Right ventricle myocardium inferior (tissue), 1 donor: ENCODE data around the gene HSD17B1. TPM values are rescaled to one million over a fixed set of nuclear protein-coding genes. Genes with fewer than 3 reads are reported as not detected.
"Not testable (repeated sequence)": the region's sequence is repeated elsewhere in the genome, so short reads cannot be mapped to it uniquely, and the experiment has no call there.

Source experiments
- ATAC-seq: fragments of 200-7000 bp; cut with Tn5 transposase; one replicate; pipeline ENCODE4 v1.9.1; 2020; ENCODE audit warnings: mild to moderate bottlenecking, moderate library complexity
- DNase-seq: peaks from one replicate; pipeline ENCODE4 v3.0.0; 2021; ENCODE audit errors: missing footprints
- intact Hi-C: fragments of 100-400 bp; cut with DNase I; formaldehyde crosslinking; loops from one replicate; pipeline ENCODE4 v1.11.0; 2022
- long read RNA-seq: library from polyadenylated mRNA; unstranded; transcript quantifications from one replicate; pipeline ENCODE4 v2.0.0, GENCODE V29; 2021
- total RNA-seq: library from RNA; stranded (reverse); fragmentation: NEBNext Ultra II Directional; extraction: Animal tissue kit (Norgen Biotek cat#: 25700); gene quantifications from one replicate; pipeline ENCODE4 v1.2.1, GENCODE V29; 2021
- donor health status: DM: no; HTN: yes; CAD: no; lungs with severe emphysema.

The HSD17B1 gene, protein sequence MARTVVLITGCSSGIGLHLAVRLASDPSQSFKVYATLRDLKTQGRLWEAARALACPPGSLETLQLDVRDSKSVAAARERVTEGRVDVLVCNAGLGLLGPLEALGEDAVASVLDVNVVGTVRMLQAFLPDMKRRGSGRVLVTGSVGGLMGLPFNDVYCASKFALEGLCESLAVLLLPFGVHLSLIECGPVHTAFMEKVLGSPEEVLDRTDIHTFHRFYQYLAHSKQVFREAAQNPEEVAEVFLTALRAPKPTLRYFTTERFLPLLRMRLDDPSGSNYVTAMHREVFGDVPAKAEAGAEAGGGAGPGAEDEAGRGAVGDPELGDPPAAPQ
- 1.4 TPM for total RNA-seq
- long read RNA-seq, partial matches to known transcripts = 0 of 2 reads
- long read RNA-seq, other reads (novel, unspliced or antisense) = 2 of 2 reads

DNA sequence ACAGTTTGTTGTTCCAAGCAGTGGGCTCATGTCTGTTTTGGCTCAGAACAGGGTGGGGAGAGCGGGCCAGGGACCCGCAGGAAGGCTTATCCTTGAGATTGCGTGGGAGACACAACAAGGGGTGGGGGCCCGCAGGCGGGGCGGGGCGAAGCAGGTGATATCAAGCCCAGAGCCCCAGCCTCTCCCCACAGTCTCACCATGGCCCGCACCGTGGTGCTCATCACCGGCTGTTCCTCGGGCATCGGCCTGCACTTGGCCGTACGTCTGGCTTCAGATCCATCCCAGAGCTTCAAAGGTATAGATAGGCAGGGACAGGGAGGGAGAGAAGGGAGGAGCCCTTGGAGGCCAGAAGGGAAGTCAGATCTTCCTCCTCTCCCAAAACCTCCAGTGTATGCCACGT, at the start of gene HSD17B1:
Gene HSD17B1 (plus strand): TSS at position 188 of the 400 bp plus-strand sequence. CDS start 11 bp downstream, at position 199.
- DNase-seq, ATAC-seq, intact Hi-C loops: not testable (repeated sequence)

DNA sequence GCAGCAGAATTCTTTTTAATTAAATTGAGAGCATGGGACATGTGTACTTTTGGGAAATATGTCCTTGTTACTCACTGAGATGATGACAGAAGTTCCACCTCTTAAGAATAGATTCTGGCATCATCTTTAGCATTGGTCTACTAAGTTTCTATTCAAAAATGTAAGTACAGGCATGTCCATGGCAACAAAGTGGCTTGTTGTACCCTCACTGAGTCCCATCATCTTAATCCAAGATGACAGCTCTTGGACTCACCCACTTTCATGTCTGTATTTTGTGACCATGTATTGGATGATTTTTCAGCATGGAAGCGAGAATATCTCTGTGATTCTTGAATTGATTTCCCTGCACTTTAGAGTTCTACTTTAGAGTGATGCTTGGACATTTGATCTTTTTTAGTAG, 49.8 kb upstream of the HSD17B1 start:
- ATAC-seq (no peak), DNase-seq (no peak)
- intact Hi-C loops = no loop called here

DNA sequence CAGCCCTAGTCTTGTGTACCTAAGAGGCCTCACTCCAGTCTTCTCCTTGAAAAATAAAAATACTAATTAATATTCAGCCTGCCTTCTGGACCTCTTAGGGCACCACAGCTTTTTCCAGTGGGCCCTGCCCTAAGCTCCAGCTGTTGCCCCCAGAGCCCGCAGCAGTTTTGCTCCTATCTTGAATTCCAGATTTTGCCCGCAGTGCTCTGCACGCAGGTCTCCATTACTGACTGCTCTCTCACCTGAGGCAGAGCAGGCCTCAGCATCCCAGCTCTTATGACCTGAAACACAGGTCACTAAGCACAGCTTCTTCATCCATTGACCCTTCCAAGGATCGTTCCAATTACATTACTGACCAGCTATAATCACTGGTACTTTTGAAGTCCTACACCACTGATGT, 45.1 kb upstream of the HSD17B1 start:
- DNase-seq (no peak), ATAC-seq (no peak)
- intact Hi-C loops = no loop called here

DNA sequence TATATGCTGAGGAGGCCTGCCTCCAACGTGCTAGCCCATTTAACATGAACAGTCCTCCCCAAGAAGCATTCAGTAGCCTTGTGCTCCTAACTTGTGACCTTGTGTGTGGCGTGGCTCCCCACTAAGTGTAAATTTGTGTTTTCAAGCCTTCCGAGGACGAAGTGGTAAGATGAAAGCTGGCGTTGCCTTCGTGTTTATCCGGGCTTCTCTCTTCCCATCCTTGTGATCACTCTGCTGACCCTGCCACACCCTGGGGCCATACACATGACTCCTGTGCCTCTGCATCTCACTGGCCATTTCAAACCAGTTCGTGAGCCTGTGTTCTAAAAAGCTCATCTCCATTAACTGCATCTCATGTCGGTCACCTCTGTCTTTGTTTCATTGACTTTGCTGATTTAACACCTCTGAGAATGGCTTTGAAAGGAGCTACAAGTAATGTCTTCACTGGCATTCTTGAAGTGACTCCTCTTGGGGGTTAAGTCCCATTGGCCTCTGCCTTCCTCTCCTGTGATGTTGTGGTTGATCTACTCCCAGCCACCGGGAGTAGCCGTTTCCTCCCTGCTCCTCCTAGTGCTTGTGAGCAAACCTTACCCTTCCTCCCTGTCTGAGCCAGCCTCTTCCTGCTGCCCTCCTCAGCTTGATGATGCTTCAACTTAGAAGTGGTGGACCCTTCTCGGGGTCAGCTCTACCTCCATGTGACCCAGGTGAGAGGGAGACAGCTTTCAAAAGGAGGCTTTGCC, 44.1 kb upstream of the HSD17B1 start:
- no peak for ATAC-seq
- no peak for DNase-seq
- intact Hi-C loops = no loop called here

DNA sequence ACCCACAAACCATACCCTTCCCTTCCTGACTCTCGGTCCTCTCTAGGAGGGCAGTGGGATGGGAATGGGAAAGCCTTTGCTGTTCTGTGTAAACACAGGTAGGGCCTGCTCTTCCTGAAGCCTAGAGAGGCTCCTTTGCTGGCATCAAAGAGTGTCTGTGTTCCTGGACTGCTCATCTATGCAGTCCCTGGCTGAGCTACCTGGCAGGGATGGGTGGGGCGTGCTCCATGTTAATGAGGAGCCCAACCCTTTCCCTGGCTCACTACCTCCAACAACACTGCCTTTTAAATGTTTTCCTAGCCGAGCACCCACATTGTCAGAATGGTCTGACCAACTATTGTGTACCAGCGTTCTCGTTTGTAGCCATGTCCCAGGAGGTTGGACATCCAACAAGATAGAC, 43.3 kb upstream of the HSD17B1 start:
- DNase-seq (no peak), ATAC-seq (no peak)
- intact Hi-C loops = no loop called here

DNA sequence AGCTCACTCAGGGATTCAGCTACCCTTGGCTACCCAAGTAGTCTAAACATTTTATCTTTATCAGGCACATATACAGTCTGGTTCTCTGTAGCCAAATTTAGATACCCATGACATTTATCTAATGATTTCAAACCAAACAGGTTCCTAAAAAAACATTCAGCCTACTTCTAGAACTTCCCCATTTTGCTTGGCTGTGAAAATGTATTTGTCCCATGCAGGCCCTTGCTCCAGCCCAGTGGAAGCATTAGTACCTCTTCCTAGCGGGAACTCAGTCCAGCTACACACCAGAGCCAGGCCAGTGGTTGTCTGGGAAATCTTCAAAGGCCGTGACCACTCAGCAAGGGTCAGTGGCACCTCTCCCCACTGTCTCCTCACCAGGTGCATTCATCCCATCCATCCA, 42.9 kb upstream of the HSD17B1 start:
- no peak for ATAC-seq
- DNase-seq = no peak
- intact Hi-C loops = no loop called here

DNA sequence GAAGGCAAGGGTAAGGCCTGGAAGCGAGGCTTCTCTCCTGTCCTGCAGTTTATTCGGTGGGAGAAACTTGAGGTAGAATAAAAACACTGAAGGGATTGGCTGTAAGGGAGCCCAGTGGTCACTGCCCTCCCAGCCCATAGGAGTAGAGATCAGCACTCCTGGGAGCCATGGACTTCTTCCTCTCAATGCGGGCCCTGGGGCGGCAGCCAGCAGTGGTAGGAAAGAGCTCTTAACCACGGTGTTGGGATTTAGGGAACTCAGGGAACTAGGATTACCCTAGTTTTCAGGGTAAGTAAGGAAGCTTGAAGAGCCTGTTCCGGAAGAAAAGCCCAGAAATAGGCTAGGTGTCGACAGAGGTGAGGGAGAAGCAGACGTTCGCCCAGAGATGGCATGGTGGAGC, 40.5 kb upstream of the HSD17B1 start:
- intact Hi-C loops = no loop called here
- ATAC-seq (no peak), DNase-seq (no peak)

DNA sequence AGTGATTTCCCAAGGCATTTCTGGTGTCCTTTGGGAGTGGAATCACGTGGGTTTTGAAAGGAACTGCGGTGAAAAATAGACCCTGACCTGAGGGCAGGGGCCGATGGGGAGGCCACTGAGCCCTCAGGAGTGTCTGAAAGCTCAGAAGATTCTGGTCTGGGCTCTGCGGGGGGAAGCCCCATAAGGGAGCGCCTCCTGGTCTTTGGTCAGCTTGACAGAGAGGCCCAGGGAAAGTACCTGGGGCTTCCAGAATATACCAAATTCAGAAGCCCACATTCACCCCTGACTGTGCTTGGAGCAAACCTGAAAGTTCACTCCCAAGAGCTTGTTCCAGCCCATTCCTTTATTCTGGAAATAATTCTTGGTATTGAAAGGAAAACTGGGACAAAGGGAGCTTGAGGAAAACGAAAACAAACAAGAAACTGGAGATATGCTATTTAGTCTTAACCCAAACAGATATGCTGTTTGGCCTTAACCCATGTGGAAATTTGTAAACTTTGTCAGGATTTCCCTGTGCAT, 39.9 kb upstream of the HSD17B1 start:
- intact Hi-C loops = no loop called here
- no peak for DNase-seq
- ATAC-seq = no peak

DNA sequence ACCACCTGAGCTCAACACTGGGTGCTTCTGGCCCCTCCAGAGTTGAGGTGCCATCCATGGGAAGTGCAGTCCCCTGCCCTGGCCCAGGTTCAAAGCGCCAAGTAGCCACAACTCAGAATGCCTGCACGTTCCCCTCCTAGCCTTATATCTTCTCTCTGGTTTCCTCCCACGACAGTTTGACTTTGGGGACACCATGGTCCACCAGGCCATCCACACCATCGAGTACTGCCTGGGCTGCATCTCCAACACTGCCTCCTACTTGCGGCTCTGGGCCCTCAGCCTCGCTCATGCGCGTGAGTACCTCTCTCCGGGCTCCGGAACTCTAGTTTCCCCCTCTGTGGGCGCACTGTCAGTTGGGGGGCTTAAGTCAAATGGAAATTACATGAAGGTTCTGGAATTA, 39.0 kb upstream of the HSD17B1 start:
- DNase-seq (no peak), ATAC-seq (no peak)
- intact Hi-C loops = no loop called here

DNA sequence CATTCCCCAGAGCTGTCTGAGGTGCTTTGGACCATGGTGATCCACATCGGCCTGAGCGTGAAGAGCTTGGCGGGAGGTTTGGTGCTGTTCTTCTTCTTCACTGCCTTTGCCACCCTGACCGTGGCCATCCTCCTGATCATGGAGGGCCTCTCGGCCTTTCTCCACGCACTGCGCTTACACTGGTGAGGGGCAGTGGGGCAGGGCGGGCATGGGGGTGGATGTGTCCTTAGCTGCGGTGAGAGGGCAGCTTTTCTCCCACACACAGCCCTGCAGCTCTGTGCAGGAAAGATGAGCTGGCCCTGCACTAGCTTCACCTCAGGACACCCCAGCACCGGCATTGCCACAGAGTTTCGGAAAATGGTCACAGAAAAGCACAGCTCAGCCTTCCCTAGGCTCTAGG, 38.4 kb upstream of the HSD17B1 start:
- intact Hi-C loops = no loop called here
- ATAC-seq = no peak
- DNase-seq = no peak

DNA sequence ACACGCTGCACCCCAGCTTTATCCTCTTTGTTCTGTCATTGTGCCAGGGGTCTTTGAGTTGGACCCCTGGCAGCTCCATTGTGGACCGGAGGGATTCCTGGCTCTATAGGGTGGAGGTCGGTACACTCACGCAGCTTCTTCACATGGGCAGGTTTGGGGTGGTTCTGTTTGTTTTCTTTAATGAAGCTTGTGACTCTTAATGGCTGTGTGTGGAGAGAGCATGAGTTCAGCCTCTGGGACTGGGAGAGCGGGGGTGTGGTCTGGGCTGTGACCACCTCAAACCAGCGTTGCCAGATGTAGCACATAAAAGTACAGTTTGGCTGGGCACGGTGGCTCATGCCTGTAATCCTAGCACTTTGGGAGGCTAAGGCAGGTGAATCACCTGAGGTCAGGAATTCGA, 37.9 kb upstream of the HSD17B1 start:
- intact Hi-C loops = loop anchor here (5.0 kb wide), 4 partner anchors 58 to 193 kb away; partner anchors contain the start of genes ATP6V0A1 and CAVIN1
- no peak for DNase-seq
- ATAC-seq = no peak

DNA sequence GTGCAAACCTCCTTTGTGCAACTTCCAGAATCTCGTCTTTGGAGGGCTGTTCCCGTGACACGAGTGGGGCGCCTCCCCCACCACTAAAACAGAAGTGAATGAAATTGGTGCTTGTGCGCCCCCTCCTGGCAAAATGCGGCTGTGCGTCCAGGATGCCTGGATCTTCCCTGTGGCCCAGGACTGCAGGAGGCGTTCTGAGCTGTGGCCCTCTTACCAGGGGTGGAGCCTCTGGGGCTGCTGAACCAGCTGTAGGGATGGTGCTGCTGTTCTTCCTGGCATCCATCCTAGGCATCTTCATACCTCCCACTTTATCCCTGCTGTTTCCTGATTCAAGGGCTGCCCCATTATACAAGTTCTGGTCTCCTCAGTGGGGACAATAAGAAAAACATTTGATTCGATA, 35.2 kb upstream of the HSD17B1 start:
- intact Hi-C loops = loop anchor here (5.0 kb wide), 4 partner anchors 60 to 195 kb away; partner anchors contain the start of genes ATP6V0A1 and CAVIN1
- DNase-seq = peak; percentile 92
- ATAC-seq = peak; percentile 64

DNA sequence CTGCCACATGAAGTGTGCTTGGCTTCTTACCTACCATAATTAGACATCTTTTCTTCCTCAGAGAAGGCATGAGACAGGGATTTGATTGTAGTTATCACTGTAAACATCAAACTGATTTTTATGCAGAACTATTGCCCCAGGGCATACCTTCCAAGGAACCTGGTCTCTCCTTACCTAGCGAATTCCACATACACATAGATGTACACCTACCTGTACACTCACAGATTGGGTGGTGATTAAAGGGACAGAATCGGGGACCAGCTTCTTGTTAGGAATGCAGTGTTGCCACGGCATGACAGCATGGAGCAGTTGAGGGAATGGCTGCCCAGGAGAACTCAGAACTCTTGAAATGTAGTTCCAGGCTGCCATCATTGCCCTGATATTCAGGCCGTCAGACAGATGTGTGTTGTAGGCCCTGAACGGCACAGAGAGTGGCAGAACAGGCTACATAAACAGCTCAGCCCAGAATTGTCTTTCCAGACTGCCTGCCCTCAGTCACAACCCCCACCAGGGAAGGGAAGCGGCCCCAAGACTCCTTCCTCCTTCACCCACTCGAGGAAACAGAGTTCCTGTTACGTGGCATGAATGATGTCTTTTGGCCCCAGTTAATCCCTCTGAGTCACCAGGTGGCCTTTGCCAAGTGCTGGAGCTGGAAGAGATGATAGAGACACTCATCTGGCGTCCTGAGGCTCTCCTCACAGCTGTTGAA, 34.5 kb upstream of the HSD17B1 start:
- ATAC-seq (peak; percentile 47), DNase-seq (no peak)
- intact Hi-C loops = loop anchor here (5.0 kb wide), 4 partner anchors 61 to 196 kb away; partner anchors contain the start of genes ATP6V0A1 and CAVIN1

DNA sequence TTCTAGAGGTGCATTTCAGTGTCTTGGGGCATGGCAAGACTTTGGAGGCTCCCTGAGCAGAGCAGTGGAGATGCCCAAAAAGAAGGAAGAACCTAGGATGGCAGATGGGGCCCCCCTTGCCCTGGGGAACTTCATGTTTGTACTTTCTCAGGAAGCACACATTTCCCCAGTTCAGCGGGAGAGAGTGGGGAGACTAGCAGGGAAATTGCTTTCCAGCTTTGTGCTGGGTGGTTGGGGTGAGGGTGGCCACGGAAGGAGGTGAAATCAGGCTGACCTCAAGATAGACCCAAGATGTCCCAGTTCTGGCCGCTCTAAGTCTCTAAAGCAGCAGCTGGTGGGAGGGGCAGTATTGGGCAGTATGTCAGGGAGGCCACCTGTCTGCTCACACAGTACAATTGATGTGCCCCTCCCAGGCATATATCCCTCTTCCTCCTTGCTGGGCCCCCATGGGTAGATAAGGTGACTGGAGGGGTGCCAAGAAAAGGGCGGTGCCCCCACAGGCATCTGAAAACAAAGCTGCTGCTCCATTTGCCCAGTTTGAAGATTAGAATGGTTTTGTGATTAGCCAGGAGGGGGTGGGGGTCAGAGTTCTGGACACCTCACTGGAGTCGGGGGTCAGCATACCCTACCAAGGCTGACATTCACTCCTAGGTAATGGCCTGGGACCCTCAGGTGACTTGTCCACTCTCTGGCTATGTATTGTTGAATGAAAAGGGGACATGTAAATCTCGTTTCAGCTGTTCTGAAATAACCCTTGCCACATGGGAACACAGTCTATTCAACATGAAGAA, 33.8 kb upstream of the HSD17B1 start:
- intact Hi-C loops = loop anchor here (5.0 kb wide), 4 partner anchors 62 to 197 kb away; partner anchors contain the start of genes ATP6V0A1 and CAVIN1
- ATAC-seq = peak; percentile 12

DNA sequence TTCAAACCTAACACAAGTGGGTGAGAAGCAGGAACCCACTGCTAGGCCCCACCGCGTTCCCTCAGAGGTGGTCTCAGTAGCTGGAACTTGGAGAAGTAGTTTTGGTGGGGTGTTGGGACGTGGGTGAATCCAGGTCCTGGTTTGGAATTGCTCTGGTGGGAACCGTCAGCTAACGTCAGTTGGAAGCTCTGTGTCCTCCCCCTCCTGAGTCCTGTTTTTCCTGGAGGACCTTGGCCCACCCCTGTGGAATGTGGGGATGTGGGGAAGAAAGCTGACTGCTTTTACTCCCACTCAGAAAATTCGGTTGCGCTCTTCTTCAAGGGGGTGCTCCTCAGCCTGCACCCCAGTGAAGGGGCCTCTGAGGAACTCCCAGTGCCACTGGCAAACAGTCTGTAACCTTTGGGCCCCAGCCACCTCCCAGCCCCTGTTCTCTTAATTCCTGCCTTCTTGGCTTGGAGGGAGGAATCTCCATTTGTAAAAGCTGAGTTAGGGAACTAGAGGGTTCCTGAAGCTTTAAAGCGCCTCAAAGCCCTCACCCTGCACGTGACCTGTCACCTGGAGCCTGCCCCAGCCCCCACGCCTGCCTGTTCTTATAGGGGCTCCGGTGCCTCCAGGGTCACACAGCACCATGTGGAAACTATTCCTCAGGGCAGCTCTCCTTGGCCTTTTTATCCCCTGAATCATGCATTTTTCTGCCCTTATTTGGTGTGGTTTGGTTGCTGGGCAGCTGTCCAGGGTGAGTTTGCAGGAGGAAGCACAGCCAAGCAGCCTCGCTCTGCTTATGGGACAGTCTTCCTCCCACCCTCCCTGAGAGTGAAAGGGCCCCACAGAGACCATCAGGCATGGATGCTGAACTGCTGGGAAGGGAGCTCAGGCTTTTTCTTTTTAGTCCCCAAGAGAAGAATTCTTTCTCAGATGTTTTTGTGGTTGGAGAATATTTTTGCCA, 32.9 kb upstream of the HSD17B1 start:
- DNase-seq = peak; percentile 94
- intact Hi-C loops = loop anchor here (5.0 to 10.0 kb wide), 6 partner anchors 63 to 495 kb away; partner anchors contain the start of genes ATP6V0A1, CAVIN1, HCRT and KCNH4
- ATAC-seq = peak; percentile 78

More for the DNA sequence above, 33.8 kb upstream of the HSD17B1 start:
- DNase-seq = no peak

DNA sequence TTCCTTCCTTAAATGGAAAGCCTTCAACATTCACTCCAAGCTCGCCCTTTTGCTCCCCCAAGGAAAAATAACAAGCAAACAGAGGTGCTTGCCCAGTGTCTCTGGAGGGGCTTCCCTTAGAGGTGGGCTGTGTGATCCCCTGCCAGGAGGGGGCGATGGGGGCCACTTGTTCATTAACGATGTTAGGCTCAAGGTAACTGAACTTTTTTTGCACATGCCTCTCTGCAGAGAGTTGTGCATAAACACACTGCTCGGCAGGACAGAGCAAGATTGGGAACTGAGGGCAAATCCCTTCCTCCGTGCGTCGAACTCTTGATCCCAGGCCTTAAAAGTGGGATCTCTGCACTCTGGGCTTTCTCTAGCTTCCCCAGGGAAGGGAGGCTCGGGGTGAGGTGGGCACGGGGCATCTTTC, 32.2 kb upstream of the HSD17B1 start:
- DNase-seq = no peak
- intact Hi-C loops = loop anchor here (10.0 kb wide), 2 partner anchors 336 to 496 kb away; partner anchors contain the start of genes HCRT, KCNH4 and NKIRAS2
- no peak for ATAC-seq

DNA sequence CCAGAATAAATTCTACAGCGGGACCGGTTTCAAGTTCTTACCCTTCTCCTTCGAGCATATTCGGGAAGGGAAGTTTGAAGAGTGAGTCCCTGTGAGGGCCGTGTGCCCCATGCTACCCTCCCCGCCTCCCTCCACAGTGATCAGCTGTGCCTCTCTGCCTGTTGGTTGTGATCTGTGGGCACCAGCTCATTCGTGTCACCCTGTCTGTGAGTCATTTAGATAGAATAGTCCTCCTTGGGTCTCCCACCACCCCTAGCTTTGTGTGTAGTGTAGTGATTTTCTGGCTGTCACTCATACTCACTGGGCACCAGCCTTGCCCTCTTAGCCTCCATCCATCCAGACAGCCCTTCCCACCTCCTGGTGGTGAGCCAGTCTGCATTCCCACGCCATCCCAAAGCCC, 31.7 kb upstream of the HSD17B1 start:
- intact Hi-C loops = loop anchor here (10.0 kb wide), 2 partner anchors 336 to 496 kb away; partner anchors contain the start of genes HCRT, KCNH4 and NKIRAS2
- ATAC-seq (no peak), DNase-seq (no peak)
